ENCODE data around the gene ZSCAN2.
"Not testable (repeated sequence)": the region's sequence is repeated elsewhere in the genome, so short reads cannot be mapped to it uniquely, and the experiment has no call there.

The ZSCAN2 gene

DNA sequence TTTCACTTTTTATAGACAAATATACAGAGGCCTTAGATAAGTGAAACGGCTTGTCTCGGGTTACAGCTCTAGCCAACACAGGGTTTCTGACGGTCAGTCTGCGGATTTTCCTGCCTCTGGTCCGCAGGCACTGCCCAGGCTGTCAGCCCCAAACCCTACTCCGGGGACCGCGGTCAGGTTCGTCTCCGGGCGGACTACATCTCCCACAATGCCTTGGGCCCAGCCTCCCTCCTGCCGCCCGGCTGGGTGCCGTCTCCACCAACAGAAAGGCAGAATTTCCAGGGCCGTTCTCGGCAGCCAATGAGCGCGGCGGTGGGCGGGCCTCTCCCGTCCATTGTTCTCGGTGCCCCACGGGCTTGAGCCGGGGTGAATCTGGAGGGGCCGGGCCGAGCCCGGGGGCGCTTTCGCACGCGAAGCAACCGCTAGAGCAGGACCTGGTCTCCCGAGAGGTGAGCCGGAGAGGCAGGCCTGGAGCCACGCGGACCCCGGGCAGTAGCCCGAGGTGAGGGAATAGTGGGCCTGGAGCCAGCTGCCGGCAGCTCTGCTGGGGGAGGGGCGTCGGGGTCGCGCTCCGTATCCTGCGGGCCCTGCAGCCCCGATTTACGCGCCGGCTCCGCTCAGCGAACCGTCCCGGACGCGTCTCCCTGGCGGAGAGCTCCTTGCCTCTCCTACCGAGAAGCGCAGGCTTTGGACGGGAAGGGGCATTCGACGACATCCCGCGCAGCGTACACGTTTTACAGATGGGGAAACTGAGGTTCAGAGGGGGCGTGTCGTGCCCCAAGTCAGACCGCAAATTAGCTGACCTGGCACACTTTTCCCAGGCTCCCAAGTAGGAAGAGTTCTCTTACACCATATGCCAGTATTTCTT lies at the start of gene ZSCAN2:
Gene ZSCAN2 (plus strand): TSS at position 323 of the 868 bp plus-strand sequence. CDS start 2,919 bp downstream, outside the sequence.
- DNase-seq: peak; percentile 95

DNA sequence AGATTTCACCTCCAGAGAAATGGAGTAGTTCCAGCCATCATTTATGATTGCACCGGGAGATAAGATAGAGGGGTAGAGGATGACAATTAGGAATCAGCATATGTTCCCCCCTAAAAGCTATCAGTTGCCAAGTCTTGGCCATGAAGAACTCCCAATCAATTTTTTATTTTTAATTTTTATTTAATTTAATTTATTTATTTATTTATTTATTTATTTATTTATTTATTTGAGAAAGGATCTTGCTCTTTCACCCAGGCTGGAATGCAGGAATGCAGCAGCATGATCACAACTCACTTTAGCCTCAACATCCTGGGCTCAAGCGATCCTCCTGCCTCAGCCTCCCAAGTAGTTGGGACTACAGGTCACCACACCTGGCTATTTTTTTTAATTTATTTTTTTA lies 49.2 kb upstream of the ZSCAN2 start:
- DNase-seq: not testable (repeated sequence)

DNA sequence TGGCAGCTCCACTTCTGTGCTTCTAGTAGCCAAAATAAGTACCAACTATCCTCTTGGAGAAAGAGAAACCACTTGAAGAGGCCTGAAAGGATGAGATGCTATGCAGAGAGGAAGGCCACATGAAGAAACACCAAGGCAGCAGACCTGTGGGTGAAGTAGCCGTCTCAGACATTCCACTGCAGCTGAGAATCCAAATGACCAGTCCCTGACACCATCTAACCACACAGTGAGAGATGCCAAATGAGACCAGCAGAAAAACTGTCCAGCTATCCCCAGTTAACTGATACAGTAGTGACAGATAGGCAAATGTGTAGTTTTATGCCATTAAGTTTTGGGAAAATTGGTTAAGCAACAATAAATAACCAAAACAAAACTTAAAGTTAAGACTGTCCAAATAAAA lies 47.9 kb upstream of the ZSCAN2 start:
- DNase-seq: no peak

DNA sequence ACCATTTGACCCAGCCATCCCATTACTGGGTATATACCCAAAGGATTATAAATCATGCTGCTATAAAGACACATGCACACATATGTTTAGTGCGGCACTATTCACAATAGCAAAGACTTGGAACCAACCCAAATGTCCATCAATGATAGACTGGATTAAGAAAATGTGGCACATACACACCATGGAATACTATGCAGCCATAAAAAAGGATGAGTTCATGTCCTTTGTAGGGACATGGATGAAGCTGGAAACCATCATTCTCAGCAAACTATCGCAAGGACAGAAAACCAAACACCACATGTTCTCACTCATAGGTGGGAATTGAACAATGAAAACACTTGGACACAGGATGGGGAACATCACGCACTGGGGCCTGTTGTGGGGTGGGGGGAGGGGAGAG lies 44.1 kb upstream of the ZSCAN2 start:
- DNase-seq: not testable (repeated sequence)

DNA sequence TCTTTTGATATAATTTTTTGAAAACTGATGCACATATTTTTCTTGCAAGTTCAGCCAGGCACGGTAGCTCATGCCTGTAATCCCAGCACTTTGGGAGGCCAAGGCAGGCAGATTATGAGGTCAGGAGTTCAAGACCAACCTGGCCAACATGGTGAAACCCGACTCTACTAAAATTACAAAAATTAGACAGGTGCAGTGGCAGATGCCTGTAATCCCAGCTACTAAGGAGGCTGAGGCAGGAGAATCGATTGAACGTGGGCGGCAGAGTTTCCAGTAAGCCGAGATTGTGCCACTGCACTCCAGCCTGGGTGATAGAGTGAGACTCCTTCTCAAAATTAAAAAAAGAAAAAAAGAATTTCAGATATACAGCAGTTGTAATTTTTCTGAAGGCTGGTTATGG lies 32.8 kb upstream of the ZSCAN2 start:
- DNase-seq: not testable (repeated sequence)

DNA sequence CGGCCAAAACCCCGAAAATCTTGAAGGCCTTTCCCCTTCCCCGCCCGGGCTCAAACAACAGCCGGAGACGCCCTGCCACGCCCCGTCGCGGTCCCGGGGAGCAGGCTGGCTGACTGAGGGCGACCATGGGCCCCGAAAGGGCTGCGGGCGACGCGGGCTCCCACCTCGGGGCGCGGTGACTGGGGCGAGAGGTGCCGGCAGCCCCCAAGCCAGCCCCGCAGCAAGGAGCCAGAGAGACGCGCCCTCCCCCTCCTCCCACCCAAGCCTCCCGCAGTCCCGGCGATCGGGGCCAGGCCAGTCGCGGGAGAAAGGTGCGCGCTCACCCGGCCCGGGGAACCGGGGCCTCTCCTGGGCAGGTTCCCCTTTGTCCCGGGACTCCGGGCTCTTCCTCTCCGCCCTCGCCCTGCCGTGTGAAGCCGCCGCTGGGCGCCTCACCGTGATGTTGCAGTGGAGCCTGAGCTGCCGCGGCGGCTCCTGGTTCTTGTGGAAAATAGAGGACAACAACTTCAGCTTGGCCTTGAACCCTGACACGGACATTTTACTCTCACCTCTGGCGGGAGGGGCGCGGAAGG lies 30.6 kb upstream of the ZSCAN2 start:
- peak; percentile 59 for DNase-seq

DNA sequence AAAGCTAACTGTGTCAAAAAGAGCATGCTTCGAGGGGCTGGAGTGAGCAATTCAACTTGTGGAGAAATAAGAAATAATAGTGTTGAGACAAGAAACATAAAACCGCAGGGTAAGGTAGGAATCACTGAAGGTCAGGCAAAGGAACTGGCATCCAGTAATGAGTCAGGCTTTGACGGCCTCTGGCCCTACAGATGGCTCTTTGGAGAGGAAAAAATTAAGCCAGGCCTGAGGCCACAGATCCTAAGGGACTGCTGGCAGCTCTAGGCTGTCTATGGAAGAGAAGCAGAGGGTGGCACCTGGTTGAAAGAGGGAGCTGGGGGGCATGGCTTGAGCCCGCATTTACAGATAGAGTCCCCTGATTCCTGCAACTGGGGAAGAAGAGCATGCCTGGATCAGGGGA lies 28.6 kb upstream of the ZSCAN2 start:
- DNase-seq: no peak

DNA sequence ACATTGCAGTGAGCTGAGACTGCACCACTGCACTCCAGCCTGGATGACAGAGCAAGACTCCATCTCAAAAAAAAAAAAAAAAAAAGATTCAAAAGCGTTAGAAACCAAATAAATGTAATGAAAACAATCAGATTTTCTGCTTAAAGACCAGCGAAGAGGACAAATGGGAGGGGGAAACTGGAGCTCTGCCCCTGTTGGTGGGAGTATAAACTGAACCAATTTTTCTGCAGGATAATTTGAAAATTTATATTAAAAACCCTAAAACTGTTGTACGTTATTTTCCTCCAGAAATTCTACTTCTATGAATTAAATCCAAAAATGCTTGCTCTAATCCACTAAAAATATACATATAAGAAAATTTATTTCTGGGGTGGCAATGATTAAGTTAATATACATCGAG lies 25.3 kb upstream of the ZSCAN2 start:
- DNase-seq: no peak

DNA sequence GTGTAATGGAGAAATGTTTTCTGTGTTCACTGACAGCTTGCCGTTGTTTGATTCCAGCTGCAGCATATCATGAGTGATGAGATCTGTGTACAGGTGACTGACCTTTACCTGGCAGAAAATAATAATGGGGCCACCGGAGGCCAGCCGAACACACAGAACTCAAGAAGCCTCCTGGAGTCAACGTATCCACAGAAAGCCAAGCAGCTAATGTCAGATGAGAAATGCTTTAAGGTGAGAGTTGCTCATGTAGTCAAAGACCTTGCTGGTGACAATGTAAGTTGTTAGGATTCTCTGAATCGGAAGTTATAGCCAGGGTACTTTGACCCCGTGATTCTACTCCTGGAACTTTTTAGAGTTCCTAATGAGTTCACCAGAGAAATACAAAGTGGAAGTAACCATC lies 22.9 kb upstream of the ZSCAN2 start:
- not testable (repeated sequence) for DNase-seq

DNA sequence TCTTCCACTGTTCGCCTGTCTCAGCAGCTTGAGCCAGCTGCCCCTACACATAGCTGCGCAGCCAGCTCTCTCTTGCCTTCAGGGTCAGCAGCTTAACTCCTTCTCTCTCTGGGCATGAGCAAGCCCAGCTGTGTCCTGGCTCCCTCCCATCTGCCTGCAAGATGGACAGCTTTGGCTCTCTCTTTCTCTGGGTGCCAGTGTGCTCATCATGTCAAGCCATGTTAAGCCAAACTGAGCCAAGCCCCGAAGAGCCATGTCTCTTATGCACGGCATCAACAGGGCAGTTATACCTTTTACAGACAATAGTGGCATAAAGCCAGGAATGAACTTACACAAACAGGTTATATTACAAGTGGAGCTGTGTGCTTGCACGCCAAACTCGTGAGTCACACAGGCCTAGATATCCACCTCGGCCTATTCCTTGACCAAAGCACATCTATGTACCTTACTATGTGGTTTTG lies 21.5 kb upstream of the ZSCAN2 start:
- not testable (repeated sequence) for DNase-seq

DNA sequence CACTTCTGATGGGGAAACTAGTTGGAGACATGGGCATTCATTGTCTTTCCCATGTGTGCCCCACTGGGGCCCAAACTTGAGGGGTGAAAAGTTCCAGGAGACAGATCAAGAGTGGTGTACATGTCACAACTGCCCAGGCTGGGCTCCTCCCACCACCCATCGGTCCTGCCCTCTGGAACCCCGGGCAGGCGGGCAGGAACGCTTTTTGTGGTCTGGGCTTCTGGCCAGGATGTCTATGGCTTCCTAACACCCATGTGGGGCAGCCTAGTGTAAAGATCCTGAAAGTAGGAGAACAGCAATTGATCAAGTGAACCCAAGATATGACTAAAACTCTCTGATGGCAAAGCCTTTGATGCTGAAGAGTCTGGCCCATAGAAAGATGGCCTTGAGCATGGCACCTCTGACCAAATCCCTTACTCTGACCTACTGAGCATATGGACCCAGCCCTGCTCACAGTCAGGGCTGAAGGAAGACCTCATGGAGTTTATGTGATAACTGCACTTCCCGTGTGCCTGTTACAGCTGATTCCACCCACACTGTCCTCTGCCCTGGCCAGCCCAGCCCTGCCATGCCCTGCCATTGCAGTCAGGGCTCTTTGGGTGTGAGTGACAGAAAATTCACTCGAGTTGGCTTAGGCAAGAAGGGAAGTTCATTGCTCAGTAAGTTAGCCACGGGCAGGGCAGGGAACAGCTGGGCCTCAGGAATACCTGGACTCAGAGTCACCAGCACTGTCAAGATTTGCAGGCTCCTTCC lies 19.0 kb upstream of the ZSCAN2 start:
- peak; percentile 62 for DNase-seq

DNA sequence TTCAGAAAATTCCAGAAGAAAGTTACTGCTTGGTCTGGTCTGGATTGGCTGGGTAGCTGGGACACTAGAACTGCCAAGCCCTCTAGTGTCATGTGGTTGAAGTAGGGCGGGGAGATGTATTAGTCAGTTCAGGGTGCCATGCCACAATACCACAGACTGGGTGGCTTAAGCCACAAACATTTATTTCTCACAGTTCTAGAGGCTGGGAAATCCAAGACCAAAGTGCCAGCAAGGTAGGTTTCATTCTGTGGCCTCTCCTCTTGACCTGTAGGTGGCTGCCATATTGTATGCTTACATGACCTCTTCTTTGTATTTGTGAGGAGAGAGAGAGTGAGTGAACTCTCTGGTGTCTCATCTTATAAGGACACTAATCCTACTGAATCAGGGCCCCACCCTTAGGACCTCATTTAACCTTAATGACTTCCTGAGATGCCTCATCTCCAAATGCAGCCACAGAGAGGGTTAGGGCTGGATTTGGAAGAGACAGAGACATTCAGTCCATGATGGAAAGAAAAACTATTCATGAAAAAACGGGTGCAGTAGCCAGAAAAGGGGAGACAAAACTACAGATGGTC lies 18.1 kb upstream of the ZSCAN2 start:
- no peak for DNase-seq

DNA sequence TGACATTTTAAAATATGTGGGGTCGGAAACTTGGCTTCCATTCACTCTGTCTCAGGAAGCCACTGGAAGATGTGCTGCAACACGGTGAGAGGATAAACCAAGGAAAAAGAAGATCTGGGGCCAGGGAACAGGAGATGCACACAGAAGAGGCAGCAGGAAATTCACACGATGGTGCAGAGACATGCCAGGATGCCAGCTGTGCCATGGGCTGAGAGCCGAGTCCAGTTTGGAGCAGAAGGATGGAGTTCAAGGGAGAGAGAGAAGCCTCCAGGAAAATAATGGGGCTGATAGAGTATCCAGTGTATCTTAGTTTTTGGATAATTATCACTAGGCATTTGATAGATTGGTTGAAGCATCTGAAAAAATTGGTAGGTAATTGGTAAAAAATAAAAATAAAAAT lies 16.9 kb upstream of the ZSCAN2 start:
- not testable (repeated sequence) for DNase-seq

DNA sequence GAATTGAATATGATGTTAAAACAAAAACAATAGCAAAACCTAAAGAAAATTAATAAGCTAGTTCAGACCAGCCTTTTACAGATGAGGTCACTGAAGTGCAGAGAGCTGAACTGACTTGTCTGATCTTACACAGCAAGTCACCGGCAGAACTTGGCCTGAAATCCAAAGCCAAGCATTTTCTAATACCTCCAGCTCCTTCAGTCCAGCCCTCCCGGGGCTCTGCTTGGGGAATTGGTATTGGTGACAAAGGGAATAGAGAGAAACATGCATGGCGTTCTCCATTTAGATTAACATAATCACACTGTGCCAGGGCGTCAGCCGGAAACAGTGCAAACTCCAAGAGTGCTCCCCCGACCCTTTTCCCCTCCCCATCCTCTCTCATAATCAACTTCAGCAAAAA lies 14.1 kb upstream of the ZSCAN2 start:
- no peak for DNase-seq

DNA sequence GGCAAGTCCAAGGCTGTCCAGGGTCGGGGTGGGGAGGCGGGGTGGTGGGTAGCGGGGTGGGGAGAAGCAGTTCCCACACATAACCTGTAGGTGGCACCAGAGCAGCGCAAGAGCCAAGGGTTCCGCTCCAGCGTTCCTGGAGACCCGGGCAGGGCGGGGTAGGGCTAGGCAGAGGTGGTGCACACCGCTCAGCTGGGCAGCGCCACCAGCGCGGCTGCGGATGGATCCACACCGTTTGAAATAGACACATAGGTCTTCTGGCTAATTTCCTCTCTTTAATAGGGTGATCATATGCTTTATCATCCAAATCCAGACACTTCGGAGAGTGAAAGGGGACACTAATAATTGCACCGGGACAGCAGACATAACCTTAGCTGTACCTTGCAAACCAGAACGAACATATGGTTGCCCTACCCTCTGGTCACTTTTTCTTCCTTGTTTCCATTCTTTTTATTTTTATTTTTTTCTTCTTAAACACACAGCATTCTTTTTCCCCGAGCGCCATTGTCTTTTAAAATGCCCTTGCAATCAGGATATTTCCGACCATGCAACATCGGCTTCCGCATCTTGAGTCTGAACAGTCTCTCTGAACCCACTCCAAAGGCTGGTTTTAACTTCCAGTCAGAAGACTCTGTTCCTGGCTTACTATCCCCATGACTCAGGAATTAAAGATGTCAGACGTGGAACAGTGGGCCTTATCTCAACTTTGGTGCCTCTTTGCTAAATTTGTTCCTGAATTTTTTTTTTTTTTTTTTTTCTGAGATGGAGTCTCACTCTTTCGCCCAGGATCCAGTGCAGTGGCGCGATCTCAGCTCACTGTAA lies 12.5 kb upstream of the ZSCAN2 start:
- DNase-seq: peak; percentile 94

DNA sequence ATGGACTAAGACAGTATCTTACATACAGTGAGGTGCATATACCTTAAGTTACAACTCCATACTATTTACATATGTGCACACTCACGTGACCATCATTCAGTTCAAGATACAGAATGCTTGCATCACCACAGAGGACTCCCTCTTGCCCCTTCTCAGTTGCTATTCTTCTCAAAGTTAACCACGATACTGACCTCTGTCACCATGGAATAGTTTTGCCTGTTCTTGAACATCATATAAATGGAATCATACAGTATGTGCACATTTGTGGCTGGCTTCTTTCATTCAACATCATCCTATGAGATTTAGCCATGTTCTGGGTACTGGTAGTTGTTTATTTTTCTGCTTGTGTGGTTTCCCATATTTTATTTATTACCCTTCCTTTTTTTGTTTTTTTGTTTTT lies 10.4 kb upstream of the ZSCAN2 start:
- no peak for DNase-seq

DNA sequence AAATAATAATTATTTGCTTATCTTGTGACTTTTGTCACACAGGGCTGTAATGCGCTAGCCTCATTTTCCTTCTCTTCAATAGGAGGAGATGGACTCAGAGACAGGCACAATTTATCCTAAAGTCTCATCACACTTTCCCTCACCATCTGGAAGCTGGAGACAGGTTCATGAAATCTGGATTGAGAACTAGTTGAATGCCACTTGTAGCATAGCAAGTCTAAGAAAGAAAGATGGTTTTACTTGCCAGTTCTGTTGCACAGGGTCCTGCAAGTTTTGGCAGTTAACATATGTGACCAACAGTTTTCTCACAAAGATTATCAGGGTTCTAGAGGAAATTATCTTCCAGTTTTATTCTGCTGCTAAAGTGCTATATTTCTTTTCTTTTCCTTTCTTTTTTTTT lies 9.0 kb upstream of the ZSCAN2 start:
- DNase-seq: no peak

DNA sequence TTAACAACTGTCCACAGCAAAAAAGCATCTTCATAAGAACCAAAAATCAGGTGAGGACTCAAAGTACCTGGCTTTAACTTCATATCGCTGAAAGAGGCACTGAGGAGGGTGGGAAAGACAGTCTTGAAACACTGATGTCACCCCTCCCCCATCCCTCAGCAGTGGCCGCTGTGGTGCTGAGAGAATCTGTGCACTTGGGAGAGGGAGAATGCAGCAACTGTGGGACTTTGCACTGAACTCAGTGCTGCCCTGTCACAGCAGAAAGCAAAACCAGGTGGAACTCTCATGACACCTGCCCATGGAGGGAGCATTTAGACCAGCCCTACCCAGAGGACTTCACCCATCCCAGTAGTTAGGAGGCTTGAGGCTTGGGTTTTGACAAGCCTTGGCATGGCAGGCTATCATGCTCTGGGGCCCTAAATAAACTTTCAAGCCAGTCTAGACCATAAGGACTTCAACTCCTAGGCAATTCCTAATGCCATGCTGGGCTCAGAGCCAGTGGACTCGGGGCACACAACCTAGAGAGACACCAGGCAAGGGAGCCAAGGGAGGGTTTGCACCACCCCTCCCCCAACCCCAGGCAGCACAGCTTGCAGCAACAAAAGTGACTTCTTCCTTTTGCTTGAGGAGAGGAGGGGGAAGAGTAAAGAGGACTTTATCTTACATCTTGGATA lies 6.1 kb upstream of the ZSCAN2 start:
- peak; percentile 12 for DNase-seq

DNA sequence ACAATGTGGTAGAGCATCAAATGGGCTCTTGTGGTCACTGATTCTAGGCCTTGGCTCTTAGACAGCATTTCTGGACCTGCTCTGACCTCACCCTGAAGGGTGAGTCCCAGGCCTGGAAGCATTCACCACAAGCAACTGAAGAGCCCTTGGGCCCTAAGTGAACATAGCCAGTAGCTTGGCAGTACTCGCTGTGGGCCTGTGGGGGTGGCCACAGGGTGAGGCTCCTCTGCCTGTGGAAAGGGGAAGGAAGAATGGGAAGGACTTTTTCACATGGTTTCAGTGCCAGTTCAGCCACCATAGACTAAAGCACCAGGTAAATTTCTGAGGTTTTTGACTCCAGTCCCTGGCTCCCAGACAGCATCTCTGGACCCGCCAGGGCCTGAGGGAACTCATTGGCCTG lies 5.1 kb upstream of the ZSCAN2 start:
- no peak for DNase-seq

DNA sequence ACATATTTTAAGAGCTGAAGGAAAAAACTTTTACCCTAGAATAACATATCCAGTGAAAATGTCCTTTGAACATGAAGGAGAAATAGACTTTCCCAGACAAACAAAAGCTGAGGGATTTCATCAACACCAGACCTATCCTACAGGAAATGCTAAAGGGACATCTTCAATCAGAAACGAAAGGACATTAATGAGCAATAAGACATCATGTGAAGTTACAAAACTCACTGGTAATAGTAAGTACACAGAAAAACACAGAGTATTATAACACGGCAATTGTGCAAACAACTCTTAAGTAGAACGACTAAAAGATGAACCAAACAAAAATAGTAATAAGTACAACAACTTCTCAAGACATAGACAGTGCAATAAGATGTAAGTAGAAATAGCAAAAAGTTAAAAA lies 3.5 kb upstream of the ZSCAN2 start:
- DNase-seq: no peak

DNA sequence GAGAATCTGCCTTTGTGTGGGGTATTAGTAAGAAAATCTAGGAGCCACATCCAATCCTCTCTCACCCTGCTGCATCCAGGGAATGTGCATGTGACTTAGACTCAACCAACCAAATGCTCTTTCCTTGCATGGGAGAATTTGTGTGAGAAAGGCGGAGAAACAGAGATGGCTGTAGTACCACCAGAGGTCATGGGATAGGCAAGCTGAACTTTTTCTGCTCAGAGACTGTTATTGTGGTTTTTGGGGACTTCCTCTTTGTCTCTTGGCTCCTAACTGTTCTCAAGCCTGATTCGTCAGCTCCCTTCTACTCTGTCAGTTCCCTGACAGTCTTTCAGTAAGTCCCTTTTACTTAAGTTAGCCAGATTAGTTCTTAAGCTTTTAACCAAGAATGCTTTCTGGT lies 2.6 kb upstream of the ZSCAN2 start:
- DNase-seq: peak; percentile 71

DNA sequence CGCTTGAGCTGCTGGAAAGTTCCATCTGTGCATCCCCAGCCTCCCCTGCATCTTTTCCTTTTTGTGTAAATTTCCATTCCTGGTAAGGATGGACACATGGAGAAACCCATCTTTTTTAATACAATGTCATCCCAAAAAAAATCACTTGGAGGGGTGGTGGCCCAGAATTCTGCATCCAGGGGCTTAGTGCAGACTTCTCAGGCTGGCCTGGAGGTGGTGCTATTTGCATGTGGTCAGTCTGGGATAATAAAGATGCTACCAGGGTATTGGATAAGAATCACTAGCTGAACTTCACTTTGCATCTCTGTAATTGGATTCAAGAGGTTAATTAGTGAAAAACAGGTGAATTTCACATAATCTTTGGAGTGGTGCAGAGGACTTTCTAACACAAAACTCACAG lies 1.8 kb upstream of the ZSCAN2 start:
- DNase-seq: peak; percentile 39
